ENCODE results near the gene GNG2.
A peak's percentile ranks its signal among the peaks of the same experiment; 100 is the strongest.

Gene GNG2

DNA sequence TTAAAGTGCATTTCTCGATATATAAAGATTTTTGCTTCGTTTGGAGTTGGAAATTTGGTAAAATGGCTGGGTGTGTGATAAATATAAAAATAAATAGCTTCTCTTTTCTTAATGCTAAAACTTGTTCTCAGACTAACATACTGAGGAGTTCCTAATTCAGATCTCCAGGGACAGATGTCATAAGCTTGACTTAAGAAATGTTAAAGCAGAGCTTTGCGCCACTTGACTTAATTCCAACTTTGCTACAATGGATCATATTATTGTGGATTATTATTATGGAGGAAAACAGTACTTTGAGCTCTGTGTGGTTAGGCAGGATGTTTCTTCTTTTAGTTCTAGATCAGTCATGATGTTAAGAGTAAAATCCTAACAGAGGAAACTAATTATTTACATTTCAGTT lies 33.8 kb downstream of the GNG2 start:
- DNase-seq (ENCODE audit: low read depth), result no peak

DNA sequence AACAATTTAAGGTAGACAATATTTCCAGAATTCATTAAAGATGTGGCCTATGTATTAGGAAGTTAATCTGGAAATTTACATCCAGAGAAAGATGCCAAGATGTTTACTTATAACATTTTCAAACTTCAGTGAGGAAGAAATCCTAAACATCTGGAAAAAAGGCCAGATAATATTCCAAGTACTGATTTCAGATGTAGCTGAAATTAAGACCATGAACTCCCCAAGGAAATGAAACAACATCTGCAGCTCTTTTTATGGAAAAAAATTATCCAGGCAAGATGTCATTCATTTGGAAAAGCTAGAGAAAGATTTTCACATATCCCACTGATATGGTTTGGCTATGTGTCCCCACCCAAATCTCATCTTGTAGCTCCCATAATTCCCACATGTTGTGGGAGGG lies 35.0 kb downstream of the GNG2 start:
- DNase-seq (ENCODE audit: low read depth), result no peak

DNA sequence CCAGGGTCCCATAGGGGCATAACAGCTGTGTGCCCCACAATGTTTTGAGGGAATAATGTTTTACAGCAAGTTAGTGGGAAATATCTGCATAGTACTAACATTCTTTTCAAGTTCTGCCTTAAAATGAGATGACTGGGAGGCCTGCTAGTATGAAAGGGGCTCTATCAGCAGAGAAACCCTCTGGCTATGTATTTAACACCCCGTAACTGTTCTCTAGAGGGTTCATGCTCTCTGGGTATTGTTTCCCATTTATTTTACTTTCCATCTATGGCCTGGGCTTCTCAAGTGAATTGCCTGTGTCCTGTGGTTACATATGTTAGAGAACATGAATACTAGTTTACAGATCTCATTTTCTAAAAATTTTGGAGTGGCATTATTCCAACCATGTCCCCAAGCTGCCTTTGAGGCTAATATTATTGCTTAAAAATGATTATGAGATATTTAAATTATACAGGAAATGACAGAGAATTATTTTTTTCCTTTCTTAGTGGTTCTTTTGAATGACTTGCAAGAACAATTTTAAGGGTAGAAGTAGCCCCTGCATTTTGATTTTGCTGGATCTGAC lies 37.5 kb downstream of the GNG2 start:
- DNase-seq (ENCODE audit: low read depth), result no peak

DNA sequence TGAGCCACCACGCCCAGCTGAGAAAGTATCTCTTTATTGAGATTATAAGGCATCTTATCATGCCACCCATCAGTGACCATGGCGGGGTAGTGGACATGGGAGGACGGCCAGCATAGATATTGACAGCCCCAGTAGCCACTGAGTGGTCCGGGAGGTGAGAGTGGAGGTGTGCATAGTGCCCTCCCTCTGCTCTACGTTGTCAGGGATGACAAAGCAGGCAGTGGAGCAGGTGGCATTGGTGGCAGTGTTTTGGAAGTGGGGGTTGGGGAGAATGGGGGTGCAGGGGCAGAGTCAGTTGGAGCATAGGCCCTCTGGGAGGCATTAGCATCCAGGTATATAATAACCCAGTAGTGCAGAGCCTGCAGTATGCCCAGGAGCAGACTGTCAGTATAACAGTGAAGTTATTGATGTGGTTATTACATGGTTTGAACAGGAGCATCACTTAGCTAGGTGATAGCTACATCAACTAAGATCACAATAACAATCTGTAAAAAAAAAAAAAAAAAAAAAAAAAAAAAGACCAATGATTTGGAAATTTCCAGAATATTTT lies 41.1 kb downstream of the GNG2 start:
- DNase-seq (ENCODE audit: low read depth), result no peak

- DNase-seq (ENCODE audit: low read depth), result peak; percentile 82
Observed at GRCh38 chr14:51905656-51906121, 45.3 kb downstream of the GNG2 start.

- DNase-seq (ENCODE audit: low read depth), result no peak
Observed at GRCh38 chr14:51908086-51908485, 47.7 kb downstream of the GNG2 start.

- no peak for DNase-seq (ENCODE audit: low read depth)
Observed at GRCh38 chr14:51912112-51912786, 51.8 kb downstream of the GNG2 start.

DNA sequence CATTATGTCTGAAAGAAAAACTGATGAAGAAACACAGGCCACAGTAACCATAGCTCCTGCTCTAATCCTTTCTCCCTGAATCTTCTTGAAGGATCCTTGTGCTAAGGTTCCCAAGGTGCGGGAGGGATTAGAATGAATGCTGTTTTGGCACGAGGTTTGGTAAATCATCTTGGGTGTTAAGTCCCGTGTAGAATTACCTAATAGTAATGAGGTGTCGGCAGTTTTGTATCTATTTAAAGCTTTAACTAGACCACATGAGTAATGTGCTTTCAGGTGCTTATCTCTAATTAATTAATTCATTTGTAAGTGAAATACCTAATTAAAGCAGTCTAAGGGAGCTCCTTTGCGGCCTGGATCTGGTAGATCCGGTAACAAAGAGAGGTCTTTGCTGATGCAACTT lies 53.9 kb downstream of the GNG2 start:
- DNase-seq (ENCODE audit: low read depth), result no peak

DNA sequence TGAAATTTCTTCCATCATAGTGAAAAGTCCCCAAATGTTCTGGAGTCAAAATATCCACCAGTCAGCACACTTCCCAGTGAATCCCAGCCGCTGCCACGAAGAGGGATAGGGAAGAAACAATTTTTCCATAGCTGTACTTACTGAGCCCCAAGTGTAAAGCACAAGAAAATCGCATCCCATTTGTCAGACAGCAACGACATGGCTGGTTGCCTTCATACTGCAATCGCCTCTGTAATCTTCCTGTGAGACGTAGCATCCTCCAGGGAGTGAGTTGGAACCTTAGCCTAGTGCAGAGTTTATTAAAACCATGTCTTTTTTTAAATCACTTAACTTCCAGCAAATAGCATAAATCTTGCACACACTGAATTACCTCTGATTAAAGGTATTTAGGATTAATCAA lies 56.8 kb downstream of the GNG2 start:
- no peak for DNase-seq (ENCODE audit: low read depth)

DNA sequence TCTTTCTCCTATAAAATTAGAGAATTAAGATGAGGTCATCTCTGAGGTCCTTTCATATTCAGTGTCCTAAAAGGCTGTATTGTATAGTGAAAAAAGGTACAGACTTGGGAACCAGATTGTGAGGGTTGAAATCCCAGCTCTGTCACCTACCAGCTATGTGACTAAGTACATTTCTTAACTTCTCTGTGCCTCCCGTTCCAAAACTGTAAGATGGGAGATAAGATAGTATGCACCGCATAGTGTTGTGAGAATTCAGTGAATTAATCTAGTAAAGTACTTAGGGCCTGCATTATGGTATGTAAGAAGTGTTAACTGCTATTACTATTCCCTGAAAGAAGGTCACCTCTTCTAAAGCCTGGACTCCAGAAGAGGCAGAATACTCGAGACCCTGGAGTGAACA lies 60.6 kb downstream of the GNG2 start:
- DNase-seq (ENCODE audit: low read depth), result peak; percentile 53

DNA sequence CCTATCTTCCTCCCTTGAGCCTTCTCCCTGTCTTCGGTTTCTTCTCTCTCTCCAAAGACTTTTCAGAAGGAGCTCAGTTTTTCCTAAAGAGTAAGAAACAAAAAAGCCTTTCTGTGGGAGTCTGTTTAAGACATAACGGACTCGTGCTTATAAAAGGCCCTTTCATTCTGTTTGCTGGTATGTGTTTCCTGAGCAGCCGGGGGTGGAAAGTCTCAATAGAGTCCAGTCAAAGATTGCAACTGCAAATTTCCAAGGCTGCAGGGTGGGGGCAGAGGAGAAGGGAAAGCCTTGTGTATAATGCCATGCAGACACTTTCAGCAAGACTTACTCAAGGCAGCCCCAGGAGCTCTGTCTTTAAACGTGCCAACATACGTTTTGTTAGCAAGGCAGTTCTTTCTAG lies 62.2 kb downstream of the GNG2 start:
- peak; percentile 40 for DNase-seq (ENCODE audit: low read depth)

DNA sequence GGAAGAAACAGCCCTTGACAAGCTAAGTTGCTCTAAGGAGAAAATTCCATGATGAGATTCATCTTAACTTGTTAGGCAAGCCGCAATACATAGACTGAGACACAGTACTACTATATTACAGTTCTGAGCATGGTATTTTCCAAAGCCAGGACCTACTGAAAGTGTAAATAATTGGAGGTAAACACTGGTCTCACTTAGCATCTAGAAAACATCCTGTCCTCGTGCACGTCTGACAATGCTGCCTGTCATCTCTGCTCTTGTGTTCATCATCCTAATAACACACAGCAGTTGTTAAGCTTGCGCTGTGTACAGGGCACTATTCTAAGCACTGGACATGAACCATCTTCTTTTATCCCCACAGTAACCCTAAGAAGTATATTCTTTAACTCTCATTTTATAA lies 64.2 kb downstream of the GNG2 start:
- no peak for DNase-seq (ENCODE audit: low read depth)

DNA sequence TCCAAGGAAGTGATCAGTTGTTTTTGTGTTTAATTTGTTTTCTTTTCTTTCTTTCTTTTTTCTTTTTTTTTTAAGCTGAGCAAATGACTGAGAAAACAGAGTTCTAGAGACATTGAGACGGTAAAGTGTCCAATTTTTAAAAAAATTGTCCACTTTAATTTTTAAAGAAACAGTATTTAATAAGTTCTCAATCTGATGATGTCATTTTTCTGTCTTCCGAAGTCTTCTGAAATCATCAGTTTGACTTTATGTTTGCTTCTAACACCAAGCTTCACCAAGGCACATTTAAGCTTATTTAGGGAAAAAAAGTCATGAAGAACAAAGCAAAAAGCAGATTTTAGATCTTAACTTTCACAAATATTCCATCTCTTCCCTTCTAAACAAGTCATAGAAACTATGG lies 65.6 kb downstream of the GNG2 start:
- DNase-seq (ENCODE audit: low read depth), result no peak

GRCh38 chr14:51926449-51926848 lies 66.0 kb downstream of the GNG2 start:
- DNase-seq (ENCODE audit: low read depth), result no peak

DNA sequence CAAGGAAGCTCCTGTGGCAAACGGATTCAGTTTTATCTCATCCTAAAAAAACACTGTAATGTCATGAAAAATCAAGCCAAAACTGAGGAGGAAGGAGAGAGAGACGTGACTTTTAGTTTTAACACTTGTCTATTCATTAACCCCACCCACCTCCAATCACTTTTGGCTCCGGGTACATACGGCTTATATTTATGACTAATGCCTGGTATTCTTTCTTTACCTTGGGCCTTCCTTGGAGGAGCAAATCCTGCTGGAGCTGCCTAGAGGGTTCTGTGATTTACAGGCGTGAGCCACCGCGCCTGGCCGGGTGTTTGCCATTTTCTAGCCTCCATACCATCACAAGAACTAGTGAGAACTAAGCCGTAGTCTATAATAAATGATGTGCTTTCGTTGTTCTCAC lies 68.2 kb downstream of the GNG2 start:
- DNase-seq (ENCODE audit: low read depth), result no peak

DNA sequence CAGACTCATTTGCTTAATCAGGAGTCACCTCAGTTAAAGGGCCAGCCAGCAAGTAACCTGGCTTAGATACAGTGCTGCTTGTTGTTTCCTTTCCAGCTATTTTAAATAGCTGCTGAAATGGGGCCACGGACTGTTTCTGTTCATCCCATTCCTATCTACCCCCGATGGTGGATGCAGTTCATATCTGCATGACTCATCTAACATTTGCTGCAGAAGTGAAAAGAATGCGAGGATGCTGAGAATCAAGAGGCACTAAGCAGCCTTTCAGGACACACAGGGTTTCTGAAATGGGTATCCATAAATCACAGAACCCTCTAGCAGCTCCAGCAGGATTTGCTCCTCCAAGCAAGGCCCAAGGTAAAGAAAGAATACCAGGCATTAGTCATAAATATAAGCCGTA lies 68.8 kb downstream of the GNG2 start:
- DNase-seq (ENCODE audit: low read depth), result peak; percentile 87

DNA sequence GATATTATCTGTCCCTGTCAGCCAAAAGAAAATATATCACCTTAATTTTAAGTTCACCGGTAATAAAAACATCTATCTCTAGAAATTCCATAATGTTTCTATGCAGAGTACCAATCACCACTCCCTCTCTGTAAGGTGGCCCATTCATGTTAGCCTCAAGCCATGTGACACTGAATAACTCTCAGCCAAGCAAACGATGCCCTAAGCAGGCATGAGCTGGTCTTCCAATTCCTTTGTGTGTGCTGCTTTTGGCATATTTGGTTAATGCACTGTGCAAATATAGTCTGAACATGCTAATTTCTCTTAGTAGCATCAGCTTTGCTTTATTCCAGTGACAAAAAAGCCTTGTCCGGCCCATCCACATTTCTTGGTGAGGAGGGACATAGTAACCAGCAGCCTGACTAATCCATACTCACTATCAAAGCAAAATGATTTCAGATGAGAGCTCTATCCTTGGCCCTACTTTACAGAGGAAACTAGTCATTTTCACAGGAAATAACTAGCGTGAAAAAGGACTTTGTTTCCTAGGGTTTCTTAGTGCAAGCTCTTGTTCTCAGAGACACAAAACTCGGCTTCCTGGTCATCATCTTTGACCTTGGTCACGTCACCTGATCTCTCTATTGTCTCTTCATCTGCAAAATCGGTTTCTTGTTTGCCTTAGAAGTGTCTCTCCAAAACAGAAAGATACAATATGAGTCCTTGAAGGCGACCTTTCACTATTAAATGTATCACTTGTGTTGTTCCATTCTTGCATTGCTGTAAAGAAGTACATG lies 69.7 kb downstream of the GNG2 start:
- no peak for DNase-seq (ENCODE audit: low read depth)

DNA sequence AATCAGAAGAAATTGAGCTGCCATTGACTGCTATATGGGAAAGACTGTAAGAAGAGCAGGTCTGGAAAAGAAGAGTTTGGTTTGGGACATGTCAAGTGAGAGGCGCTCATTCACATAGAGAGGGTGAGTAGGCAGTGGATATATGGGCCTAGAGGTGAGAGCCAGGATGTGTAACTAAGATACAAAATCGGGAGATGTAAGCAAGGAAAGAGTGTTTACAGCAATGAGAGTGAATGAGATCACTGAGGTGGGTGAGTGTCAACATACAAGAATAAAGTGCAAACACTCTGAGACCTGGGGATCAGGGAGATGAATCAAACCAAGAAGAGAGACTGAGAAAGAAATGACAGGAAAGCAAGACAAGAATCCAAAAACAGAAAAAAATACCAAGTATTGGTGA lies 70.9 kb downstream of the GNG2 start:
- DNase-seq (ENCODE audit: low read depth), result no peak

GRCh38 chr14:51933191-51933590 lies 72.8 kb downstream of the GNG2 start:
- DNase-seq (ENCODE audit: low read depth), result no peak

GRCh38 chr14:51938137-51938536 lies 77.7 kb downstream of the GNG2 start:
- DNase-seq (ENCODE audit: low read depth), result peak; percentile 55

- DNase-seq (ENCODE audit: low read depth), result no peak
Observed at GRCh38 chr14:51938821-51939220, 78.4 kb downstream of the GNG2 start.

GRCh38 chr14:51939226-51939625 lies 78.8 kb downstream of the GNG2 start:
- DNase-seq (ENCODE audit: low read depth), result peak; percentile 28

DNA sequence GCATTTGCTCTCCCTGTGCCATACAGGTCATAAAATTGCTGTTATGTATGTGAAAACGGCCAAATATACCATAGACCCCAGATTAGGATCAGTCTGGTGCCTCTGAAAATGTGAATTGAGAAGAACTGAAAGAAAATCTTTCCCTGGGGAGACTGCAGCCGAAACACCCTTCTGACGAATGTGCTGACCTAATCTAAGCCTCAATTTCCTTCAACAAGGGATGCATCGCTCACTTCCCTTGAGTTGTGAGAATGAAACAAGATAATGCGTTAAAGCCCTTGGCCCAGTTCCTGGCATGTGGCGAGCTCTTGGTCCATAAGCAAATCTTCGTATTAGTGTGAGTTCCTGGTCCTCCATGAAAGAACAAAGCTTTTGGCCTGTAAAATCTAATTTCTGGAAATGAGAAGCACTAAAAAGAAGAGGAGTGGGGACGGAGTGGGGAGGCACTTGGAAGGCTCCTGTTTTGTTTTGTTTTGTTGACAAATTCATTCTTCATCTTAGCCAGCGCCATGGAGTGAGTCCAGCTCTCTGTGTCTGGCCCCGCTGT lies 79.4 kb downstream of the GNG2 start:
- peak; percentile 48 for DNase-seq (ENCODE audit: low read depth)

All from amniotic epithelial cell (primary cell).